Right lobe of liver (tissue), 6 donors: ENCODE measurements around the gene PIK3IP1. TPM values are rescaled to one million over a fixed set of nuclear protein-coding genes. Genes with fewer than 3 reads are reported as not detected.

Experiments used
- ATAC-seq, 4 donors: fragments of 200-7000 bp; cut with Tn5 transposase; one replicate each; pipeline ENCODE4 v1.9.1; 2020; ENCODE audit warnings: mild to moderate bottlenecking in 4 of 4, moderate library complexity in 4 of 4
- DNase-seq, 3 donors: peaks; one replicate each; pipeline ENCODE4 v3.0.0-alpha.2; 2020
- H3K27ac ChIP-seq, 3 donors: fragments of 200-600 bp; one replicate each; pipeline ENCODE4 v1.8.0; 2022
- H3K27me3 ChIP-seq, 2 donors: fragments of 200-600 bp; one replicate each; pipeline ENCODE4 v1.8.0; 2022
- H3K36me3 ChIP-seq, 4 donors: fragments of 200-600 bp; sonication (generic) in 1 of 4; one replicate each; pipeline versions ENCODE4 v1.5.1 to v1.8.0; 2017 to 2022; ENCODE audit warnings: control low read depth in 1 of 4
- H3K4me1 ChIP-seq, 4 donors: fragments of 200-600 bp; sonication (generic) in 1 of 4; one replicate each; pipeline versions ENCODE4 v1.5.1 to v1.8.0; 2017 to 2022; ENCODE audit warnings: control low read depth in 1 of 4
- H3K4me3 ChIP-seq, 3 donors: fragments of 200-600 bp; one replicate each; pipeline ENCODE4 v1.8.0; 2022
- H3K9me3 ChIP-seq, 4 donors: fragments of 200-600 bp; sonication (generic) in 1 of 4; one replicate each; pipeline versions ENCODE4 v1.5.1 to v1.8.0; 2017 to 2022; ENCODE audit warnings: control low read depth in 1 of 4
- POLR2A ChIP-seq: fragments of 450-650 bp; IDR thresholded peaks from one replicate; pipeline ENCODE4 v1.6.1; 2017; ENCODE audit warnings: antibody characterized with exemption, mild to moderate bottlenecking
- WGBS: methylation state at CpG from one replicate; pipeline ENCODE4 v1.1.6; 2018; ENCODE audit warnings: low coverage, low lambda C conversion rate; ENCODE audit not compliant: insufficient coverage; ENCODE audit errors: missing lambda C conversion rate; 5-methylcytosine and 5-hydroxymethylcytosine counted together
- intact Hi-C, 2 donors: fragments of 100-400 bp; cut with DNase I; formaldehyde crosslinking; loops; one replicate each; pipeline versions ENCODE4 v1.11.2 to v1.14.1; 2022
- total RNA-seq, 6 experiments: library from RNA; depleted of rRNA in 2 of 6; stranded (reverse); fragments of >200 nt in 2 of 6; fragmentation: NEBNext Ultra II Directional in 3 of 6; extraction: Animal tissue kit (Norgen Biotek cat#: 25700) in 3 of 6; gene quantifications; one replicate each; pipeline versions ENCODE4 v1.1.0 to v1.2.4, GENCODE V29; 2016 to 2023
- TF ChIP-seq, protein P1 (sequence below), 4 donors: fragments of 200-600 bp in 3 of 4; fragments of 450-650 bp in 1 of 4; IDR thresholded peaks; one replicate each; pipeline versions ENCODE4 v1.5.1 to v1.8.0; 2016 to 2022; ENCODE audit warnings: antibody characterized with exemption in 4 of 4, mild to moderate bottlenecking in 2 of 4
- donor health status: DM: no; HTN: yes; CAD: no.
- donor health status: DM: no; HTN: no; CAD: no.
- donor health status: DM: no; HTN: no; CAD: no.
- donor health status: DM: no; HTN: yes; CAD: no.
- donor health status: DM: no; HTN: yes; CAD: no.

PIK3IP1 gene
- total RNA-seq, 6 experiments from 2014 or later = 1.3 to 6.6 (median 5.6) TPM

GRCh38 chr22:31332886-31333285 is 40.6 kb upstream of the PIK3IP1 start:
- WGBS = 55% methylated on average over 1 of the region's 1 CpG
- H3K9me3 ChIP-seq = no peaks in the 10 kb centered on the region
- H3K27ac ChIP-seq = no peak overlapping the region
- ATAC-seq = no peak
- H3K4me1 ChIP-seq = peaks cover 0 to 12% (median 0%) of the 10 kb centered on the region in 4 donors
- no peaks in the 10 kb centered on the region for H3K27me3 ChIP-seq
- TF ChIP-seq POLR2A = no peak
- TF ChIP-seq, protein P1, sequence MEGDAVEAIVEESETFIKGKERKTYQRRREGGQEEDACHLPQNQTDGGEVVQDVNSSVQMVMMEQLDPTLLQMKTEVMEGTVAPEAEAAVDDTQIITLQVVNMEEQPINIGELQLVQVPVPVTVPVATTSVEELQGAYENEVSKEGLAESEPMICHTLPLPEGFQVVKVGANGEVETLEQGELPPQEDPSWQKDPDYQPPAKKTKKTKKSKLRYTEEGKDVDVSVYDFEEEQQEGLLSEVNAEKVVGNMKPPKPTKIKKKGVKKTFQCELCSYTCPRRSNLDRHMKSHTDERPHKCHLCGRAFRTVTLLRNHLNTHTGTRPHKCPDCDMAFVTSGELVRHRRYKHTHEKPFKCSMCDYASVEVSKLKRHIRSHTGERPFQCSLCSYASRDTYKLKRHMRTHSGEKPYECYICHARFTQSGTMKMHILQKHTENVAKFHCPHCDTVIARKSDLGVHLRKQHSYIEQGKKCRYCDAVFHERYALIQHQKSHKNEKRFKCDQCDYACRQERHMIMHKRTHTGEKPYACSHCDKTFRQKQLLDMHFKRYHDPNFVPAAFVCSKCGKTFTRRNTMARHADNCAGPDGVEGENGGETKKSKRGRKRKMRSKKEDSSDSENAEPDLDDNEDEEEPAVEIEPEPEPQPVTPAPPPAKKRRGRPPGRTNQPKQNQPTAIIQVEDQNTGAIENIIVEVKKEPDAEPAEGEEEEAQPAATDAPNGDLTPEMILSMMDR (IDR thresholded peaks at IDR 0.05) = no peak
- no peak for DNase-seq
- H3K4me3 ChIP-seq = no peak overlapping the region
- intact Hi-C loops = no loop called here
- peaks cover 0 to 39% (median 16%) of the 10 kb centered on the region in 4 donors for H3K36me3 ChIP-seq

DNA sequence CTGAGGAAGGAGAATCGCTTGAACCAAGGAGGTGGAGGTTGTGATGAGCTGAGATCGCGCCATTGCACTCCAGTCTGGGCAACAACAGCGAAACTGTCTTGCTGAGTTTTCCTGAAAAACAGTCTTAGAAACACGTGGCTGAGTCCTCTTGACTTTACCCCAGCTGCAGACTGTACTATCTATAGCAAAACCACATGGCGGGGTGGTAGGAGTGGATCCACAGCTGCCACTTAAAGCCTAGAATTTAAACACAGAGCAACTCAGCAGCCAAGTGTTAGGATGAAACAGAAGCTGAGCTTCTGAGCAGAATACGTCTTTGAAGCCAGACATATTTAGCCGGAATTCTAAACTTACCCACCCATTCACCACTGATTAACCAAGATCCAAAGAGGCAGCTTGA is 39.7 kb upstream of the PIK3IP1 start:
- Histone ChIP-seq H3K27me3 (no peaks in the 10 kb centered on the region), H3K4me3 (no peak overlapping the region), H3K4me1 (peaks cover 0 to 12% (median 0%) of the 10 kb centered on the region in 4 donors), H3K27ac (no peak overlapping the region), H3K36me3 (peaks cover 0 to 44% (median 15%) of the 10 kb centered on the region in 4 donors), H3K9me3 (no peaks in the 10 kb centered on the region)
- TF ChIP-seq, protein P1 (IDR thresholded peaks at IDR 0.05) = no peak
- no peak for TF ChIP-seq POLR2A
- no peak for DNase-seq
- WGBS = 90% methylated on average over 2 of the region's 8 CpGs
- intact Hi-C loops = no loop called here
- ATAC-seq = no peak

DNA sequence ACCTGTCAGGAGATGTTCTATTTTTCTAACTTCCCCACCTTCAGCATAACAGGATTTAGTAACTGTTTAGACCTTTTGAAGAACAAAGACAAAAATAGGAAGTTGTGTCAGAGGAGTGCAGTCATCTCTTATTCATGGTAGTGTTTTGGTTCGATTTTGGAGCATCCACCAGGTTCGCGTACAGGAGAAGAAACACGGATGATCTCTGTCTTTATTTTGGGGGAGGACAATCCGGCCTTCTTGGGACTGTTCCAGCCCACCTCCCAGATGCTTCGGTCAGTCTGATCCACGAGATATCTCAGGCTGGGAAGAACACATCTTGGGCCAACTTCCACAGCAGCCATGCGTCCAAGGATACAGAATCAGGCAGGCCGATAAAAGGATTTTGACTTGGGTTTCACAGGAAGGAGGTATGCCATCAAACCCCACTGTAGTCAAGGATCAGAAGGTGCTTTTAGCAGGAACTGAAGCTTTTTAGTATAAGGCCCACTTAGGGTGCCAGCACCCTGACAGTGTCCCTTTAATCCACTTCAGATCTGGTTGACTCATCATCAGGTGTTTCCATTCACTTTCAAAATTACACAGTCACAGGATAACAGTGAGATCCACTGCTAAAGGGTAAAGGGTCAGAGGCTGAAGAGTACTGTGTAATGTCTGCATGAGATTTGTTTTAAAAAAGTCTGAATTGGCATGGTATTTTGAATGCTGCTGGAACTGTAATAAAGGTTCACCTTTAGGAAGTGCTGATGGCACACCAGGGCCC is 37.3 kb upstream of the PIK3IP1 start:
- 95% methylated on average over 4 of the region's 9 CpGs for WGBS
- H3K27ac ChIP-seq = no peak overlapping the region
- H3K4me3 ChIP-seq = no peak overlapping the region
- peaks cover 0 to 9% (median 0%) of the 10 kb centered on the region in 4 donors for H3K4me1 ChIP-seq
- intact Hi-C loops = no loop called here
- no peaks in the 10 kb centered on the region for H3K9me3 ChIP-seq
- TF ChIP-seq POLR2A = no peak
- TF ChIP-seq, protein P1 (IDR thresholded peaks at IDR 0.05) = no peak
- H3K27me3 ChIP-seq = no peaks in the 10 kb centered on the region
- ATAC-seq = peak in 1 of 4 donors; percentile 76
- peak in 1 of 3 donors; percentile 29 for DNase-seq
- H3K36me3 ChIP-seq = peaks cover 0 to 49% (median 12%) of the 10 kb centered on the region in 4 donors

GRCh38 chr22:31329029-31329428 is 36.7 kb upstream of the PIK3IP1 start:
- WGBS = 65% methylated on average over 2 of the region's 4 CpGs
- ATAC-seq = no peak
- TF ChIP-seq, protein P1 (IDR thresholded peaks at IDR 0.05) = no peak
- no peak for TF ChIP-seq POLR2A
- no peaks in the 10 kb centered on the region for H3K9me3 ChIP-seq
- peaks cover 0 to 48% (median 12%) of the 10 kb centered on the region in 4 donors for H3K36me3 ChIP-seq
- intact Hi-C loops = no loop called here
- no peak overlapping the region for H3K4me3 ChIP-seq
- DNase-seq = no peak
- H3K4me1 ChIP-seq = peaks cover 0 to 3% (median 0%) of the 10 kb centered on the region in 4 donors
- H3K27me3 ChIP-seq = no peaks in the 10 kb centered on the region
- H3K27ac ChIP-seq = no peak overlapping the region
